H9 (cell line): Measurements from ENCODE around the gene CALHM5. TPM values are rescaled to one million over a fixed set of nuclear protein-coding genes. Genes with fewer than 3 reads are reported as not detected.

ENCODE experiments used
- DNase-seq: peaks from one replicate; pipeline ENCODE4 v3.0.0-alpha.2; 2017
- H2AFZ ChIP-seq: one replicate; pipeline ENCODE4 v1.6.1; 2013; ENCODE audit warnings: mild to moderate bottlenecking, low read length, control low read depth, moderate library complexity
- H2AK5ac ChIP-seq: 2 replicates; pipeline ENCODE4 v1.6.1; 2013; ENCODE audit warnings: low read length, control low read depth, mixed read lengths; ENCODE audit not compliant: insufficient read length
- H2BK120ac ChIP-seq: one replicate; pipeline ENCODE4 v1.6.1; 2013; ENCODE audit warnings: low read depth, mild to moderate bottlenecking, low read length, control low read depth, inconsistent platforms; ENCODE audit not compliant: poor library complexity, severe bottlenecking
- H2BK12ac ChIP-seq: 2 replicates; pipeline ENCODE4 v1.6.1; 2013; ENCODE audit warnings: low read length, control low read depth, mixed read lengths, low read depth; ENCODE audit not compliant: insufficient read length
- H2BK15ac ChIP-seq: 2 replicates; pipeline ENCODE4 v1.6.1; 2013; ENCODE audit warnings: low read depth, low read length, control low read depth
- H2BK20ac ChIP-seq: one replicate; pipeline ENCODE4 v1.6.1; 2013; ENCODE audit warnings: low read depth, mild to moderate bottlenecking, low read length, control low read depth, inconsistent platforms; ENCODE audit not compliant: poor library complexity, severe bottlenecking
- H2BK5ac ChIP-seq: 2 replicates; pipeline ENCODE4 v1.6.1; 2013; ENCODE audit warnings: low read length, control low read depth, mixed read lengths; ENCODE audit not compliant: insufficient read length
- H3K14ac ChIP-seq: 2 replicates; pipeline ENCODE4 v1.6.1; 2013; ENCODE audit warnings: low read length, control low read depth; ENCODE audit not compliant: insufficient read depth
- H3K18ac ChIP-seq: 2 replicates; pipeline ENCODE4 v1.6.1; 2013; ENCODE audit warnings: low read depth, mild to moderate bottlenecking, mixed read lengths, low read length, control low read depth; ENCODE audit not compliant: insufficient read length
- H3K23ac ChIP-seq: 2 replicates; pipeline ENCODE4 v1.6.1; 2013; ENCODE audit warnings: low read length, control low read depth, mixed read lengths, low read depth; ENCODE audit not compliant: insufficient read length
- H3K23me2 ChIP-seq: 2 replicates; pipeline ENCODE4 v1.6.1; 2013; ENCODE audit warnings: low read depth, mild to moderate bottlenecking, mixed read lengths, low read length, control low read depth; ENCODE audit not compliant: insufficient read length, poor library complexity, severe bottlenecking
- H3K27ac ChIP-seq: 2 replicates; pipeline ENCODE4 v1.5.1; 2013; ENCODE audit warnings: low read length, control low read depth, mixed read lengths, low read depth; ENCODE audit not compliant: insufficient read length
- H3K27me3 ChIP-seq: 2 replicates; pipeline ENCODE4 v1.6.1; 2013; ENCODE audit warnings: low read length, control low read depth, inconsistent platforms; ENCODE audit not compliant: insufficient read depth
- H3K4ac ChIP-seq: 2 replicates; pipeline ENCODE4 v1.6.1; 2013; ENCODE audit warnings: low read depth, mild to moderate bottlenecking, control low read depth, inconsistent platforms, low read length, moderate library complexity
- H3K4me1 ChIP-seq: 2 replicates; pipeline ENCODE4 v1.6.1; 2013; ENCODE audit warnings: low read length, control low read depth, inconsistent platforms; ENCODE audit not compliant: insufficient read depth
- H3K4me2 ChIP-seq: 2 replicates; pipeline ENCODE4 v1.6.1; 2013; ENCODE audit warnings: low read length, control low read depth, mixed read lengths; ENCODE audit not compliant: insufficient read length, insufficient read depth
- H3K56ac ChIP-seq: 2 replicates; pipeline ENCODE4 v1.6.1; 2013; ENCODE audit warnings: low read depth, mild to moderate bottlenecking, mixed read lengths, low read length, control low read depth; ENCODE audit not compliant: insufficient read length
- H3K79me1 ChIP-seq: 2 replicates; pipeline ENCODE4 v1.6.1; 2013; ENCODE audit warnings: low read depth, mild to moderate bottlenecking, moderate library complexity, low read length, control low read depth, inconsistent platforms; ENCODE audit not compliant: insufficient read depth, poor library complexity, severe bottlenecking
- H3K79me2 ChIP-seq: 2 replicates; pipeline ENCODE4 v1.6.1; 2013; ENCODE audit warnings: low read length, control low read depth, inconsistent platforms; ENCODE audit not compliant: insufficient read depth
- H3K9ac ChIP-seq: 2 replicates; pipeline ENCODE4 v1.6.1; 2013; ENCODE audit warnings: low read length, control low read depth, mixed read lengths; ENCODE audit not compliant: insufficient read length; ENCODE audit errors: extremely low read depth
- H3K9me3 ChIP-seq: one replicate; pipeline ENCODE4 v1.6.1; 2013; ENCODE audit warnings: low read depth, low read length, inconsistent platforms; ENCODE audit not compliant: control insufficient read depth
- H3T11ph ChIP-seq: one replicate; pipeline ENCODE4 v1.6.1; 2013; ENCODE audit warnings: mild to moderate bottlenecking, low read length, control low read depth, inconsistent platforms
- H4K20me1 ChIP-seq: one replicate; pipeline ENCODE4 v1.6.1; 2013; ENCODE audit not compliant: control insufficient read depth, insufficient read length, insufficient read depth
- H4K5ac ChIP-seq: 2 replicates; pipeline ENCODE4 v1.6.1; 2013; ENCODE audit warnings: low read depth, mild to moderate bottlenecking, mixed read lengths, low read length, control low read depth; ENCODE audit not compliant: insufficient read length
- H4K8ac ChIP-seq: replicated peaks from 2 replicates; pipeline ENCODE4 v1.6.1; 2013; ENCODE audit warnings: low read length, control low read depth, mixed read lengths, low read depth; ENCODE audit not compliant: insufficient read length
- H4K91ac ChIP-seq: 2 replicates; pipeline ENCODE4 v1.6.1; 2013; ENCODE audit warnings: low read depth, mild to moderate bottlenecking, moderate library complexity, mixed read lengths, low read length, control low read depth; ENCODE audit not compliant: insufficient read length
- H3K27ac Mint-ChIP-seq, 3 experiments: 2 replicates in 2 of 3; 3 replicates in 1 of 3; pipeline ENCODE4 v1.8.0; 2020 to 2021; ENCODE audit warnings: mixed read lengths in 3 of 3, mild to moderate bottlenecking in 1 of 3, moderate library complexity in 1 of 3
- H3K27me3 Mint-ChIP-seq: 2 replicates; pipeline ENCODE4 v1.8.0; 2021; ENCODE audit warnings: low read depth, mild to moderate bottlenecking, moderate library complexity, mixed read lengths
- H3K36me3 Mint-ChIP-seq, 3 experiments: 2 replicates in 2 of 3; 3 replicates in 1 of 3; pipeline ENCODE4 v1.8.0; 2020 to 2021; ENCODE audit warnings: low read depth in 3 of 3, mixed read lengths in 3 of 3; ENCODE audit not compliant: insufficient read depth in 1 of 3
- H3K4me1 Mint-ChIP-seq, 2 experiments: 2 replicates each; pipeline ENCODE4 v1.8.0; 2020; ENCODE audit warnings: mixed read lengths in 2 of 2
- H3K4me3 Mint-ChIP-seq, 2 experiments: 2 replicates in 1 of 2; 3 replicates in 1 of 2; pipeline ENCODE4 v1.8.0; 2020 to 2021; ENCODE audit warnings: mild to moderate bottlenecking in 2 of 2, mixed read lengths in 2 of 2, moderate library complexity in 1 of 2
- H3K9me3 Mint-ChIP-seq, 2 experiments: 2 replicates in 1 of 2; 3 replicates in 1 of 2; pipeline ENCODE4 v1.8.0; 2020; ENCODE audit warnings: mild to moderate bottlenecking in 2 of 2, mixed read lengths in 2 of 2, moderate library complexity in 1 of 2
- CTCF ChIP-seq: fragments of 200-600 bp; sonication (generic); conservative IDR thresholded peaks from 3 replicates; pipeline ENCODE4 v1.8.0; 2021; ENCODE audit warnings: antibody characterized with exemption, mild to moderate bottlenecking
- WGBS: extraction: QIAGEN DNeasy Blood & Tissue Kit; methylation state at CpG from one replicate; pipeline ENCODE4 v1.1.7; 2013; ENCODE audit warnings: missing lambda C conversion rate, low lambda C conversion rate, mixed read lengths; ENCODE audit not compliant: insufficient read length; ENCODE audit errors: extremely low coverage; 5-methylcytosine and 5-hydroxymethylcytosine counted together
- total RNA-seq: library from RNA; stranded (reverse); gene quantifications from 2 replicates; pipeline ENCODE4 v1.2.1, GENCODE V29; 2021

The CALHM5 gene
- total RNA-seq, 1 experiment from 2014 or later = 0.09 TPM

- no peak for DNase-seq
- no peak overlapping the region for H2BK20ac ChIP-seq
- H2AK5ac ChIP-seq = no peak overlapping the region
- no peak overlapping the region for H4K91ac ChIP-seq
- H3K9ac ChIP-seq = no peak overlapping the region
- Mint-ChIP-seq H3K27ac (0 out of 7 replicates have a peak overlapping the region, but pooled peaks of 1 of the 3 experiments have one; percentile 25), H3K9me3 (no peaks in the 10 kb centered on the region), H3K36me3 (no peaks in the 10 kb centered on the region), H3K4me1 (peaks cover 5 to 16% of the 10 kb centered on the region in 2 experiments; a peak in 2 of 4 replicates), H3K4me3 (no peak overlapping the region), H3K27me3 (no peaks in the 10 kb centered on the region)
- H3K23ac ChIP-seq = no peak overlapping the region
- no peaks in the 10 kb centered on the region for H3K27me3 ChIP-seq
- H2BK5ac ChIP-seq = no peak overlapping the region
- H3K23me2 ChIP-seq = no peaks in the 10 kb centered on the region
- no peak for TF ChIP-seq CTCF
- no peak overlapping the region for H3K4me2 ChIP-seq
- H3K18ac ChIP-seq = no peak overlapping the region
- H3K79me1 ChIP-seq = no peaks in the 10 kb centered on the region
- H3K14ac ChIP-seq = no peak overlapping the region
- WGBS = no CpG with 5 or more reads among the region's 2 CpGs
- no peak overlapping the region for H2BK12ac ChIP-seq
- no peak overlapping the region for H4K5ac ChIP-seq
- no peak overlapping the region for H2BK120ac ChIP-seq
- no peaks in the 10 kb centered on the region for H3K79me2 ChIP-seq
- no peak overlapping the region for H2BK15ac ChIP-seq
- no peak overlapping the region for H4K8ac ChIP-seq
- no peak overlapping the region for H3K56ac ChIP-seq
- H3T11ph ChIP-seq = no peak overlapping the region
- H4K20me1 ChIP-seq = no peaks in the 10 kb centered on the region
- no peaks in the 10 kb centered on the region for H3K9me3 ChIP-seq
- H2AFZ ChIP-seq = no peak overlapping the region
- no peak overlapping the region for H3K27ac ChIP-seq
- no peak overlapping the region for H3K4ac ChIP-seq
- no peaks in the 10 kb centered on the region for H3K4me1 ChIP-seq
Measured at GRCh38 chr6:116522896-116523295, 11.5 kb downstream of the CALHM5 start.
